HepG2 (cell line): ENCODE data around the gene CCDC183. TPM values are rescaled to one million over a fixed set of nuclear protein-coding genes. Genes with fewer than 3 reads are reported as not detected.

Experiments
- RBM22 ChIP-seq: fragments of 200-400 bp; formaldehyde crosslinking; optimal IDR thresholded peaks from 2 replicates; pipeline ENCODE3; 2017; ENCODE audit warnings: mild to moderate bottlenecking, low read length, moderate library complexity
- TAF1 ChIP-seq: sonication (generic); formaldehyde crosslinking; IDR thresholded peaks from 2 replicates; pipeline ENCODE4 v1.4.0; 2020; ENCODE audit warnings: missing genetic modification reagents
- ZBED4 ChIP-seq: sonication (generic); formaldehyde crosslinking; IDR thresholded peaks from 2 replicates; pipeline ENCODE4 v1.4.0; 2020; ENCODE audit warnings: missing genetic modification reagents, borderline replicate concordance
- ZNF558 ChIP-seq: sonication (generic); formaldehyde crosslinking; IDR thresholded peaks from 2 replicates; pipeline ENCODE4 v1.9.0; 2022; ENCODE audit warnings: mild to moderate bottlenecking, missing genetic modification reagents, borderline replicate concordance
- ZNF83 ChIP-seq: sonication (generic); formaldehyde crosslinking; IDR thresholded peaks from 2 replicates; pipeline ENCODE4 v1.4.0; 2020; ENCODE audit warnings: missing genetic modification reagents, mild to moderate bottlenecking, borderline replicate concordance
- polyA plus RNA-seq, 8 experiments: library from polyadenylated mRNA; depleted of rRNA in 3 of 8; stranded (reverse) in 7 of 8; unstranded in 1 of 8; fragments of >200 nt; fragmentation: Illumina TruSeq in 4 of 8; extraction: Trizol in 4 of 8; gene quantifications; 2 replicates each; pipeline versions ENCODE4 v1.2.1 to v1.2.3, GENCODE V29; 2011 to 2016; ENCODE audit warnings: low read depth in 4 of 8, missing spikeins in 1 of 8, mixed read lengths in 1 of 8; ENCODE audit not compliant: insufficient read depth in 1 of 8
- total RNA-seq, 5 experiments: library from RNA; depleted of rRNA; stranded (reverse); fragments of >200 nt; fragmentation: Illumina TruSeq; extraction: Trizol; gene quantifications; 2 replicates each; pipeline ENCODE4 v1.2.3, GENCODE V29; 2016; ENCODE audit warnings: low read depth in 1 of 5
- TF ChIP-seq, protein P1 (sequence below): sonication (generic); formaldehyde crosslinking; IDR thresholded peaks from 2 replicates; pipeline ENCODE4 v1.8.1; 2022; ENCODE audit warnings: low read depth, mild to moderate bottlenecking, missing genetic modification reagents

CCDC183 gene
- total and polyA plus RNA-seq, 2 of the 13 experiments (the other 11 are each of a cell fraction or from before 2014, with no cell fraction given), result 5.0 to 66.4 TPM

- TF ChIP-seq ZBED4 (CRISPR knock-in tag) (no peak), ZNF83 (no peak), ZNF558 (CRISPR knock-in tag) (no peak), TAF1 (CRISPR knock-in tag) (no peak), RBM22 (peak; percentile 68)
- TF ChIP-seq, protein P1, sequence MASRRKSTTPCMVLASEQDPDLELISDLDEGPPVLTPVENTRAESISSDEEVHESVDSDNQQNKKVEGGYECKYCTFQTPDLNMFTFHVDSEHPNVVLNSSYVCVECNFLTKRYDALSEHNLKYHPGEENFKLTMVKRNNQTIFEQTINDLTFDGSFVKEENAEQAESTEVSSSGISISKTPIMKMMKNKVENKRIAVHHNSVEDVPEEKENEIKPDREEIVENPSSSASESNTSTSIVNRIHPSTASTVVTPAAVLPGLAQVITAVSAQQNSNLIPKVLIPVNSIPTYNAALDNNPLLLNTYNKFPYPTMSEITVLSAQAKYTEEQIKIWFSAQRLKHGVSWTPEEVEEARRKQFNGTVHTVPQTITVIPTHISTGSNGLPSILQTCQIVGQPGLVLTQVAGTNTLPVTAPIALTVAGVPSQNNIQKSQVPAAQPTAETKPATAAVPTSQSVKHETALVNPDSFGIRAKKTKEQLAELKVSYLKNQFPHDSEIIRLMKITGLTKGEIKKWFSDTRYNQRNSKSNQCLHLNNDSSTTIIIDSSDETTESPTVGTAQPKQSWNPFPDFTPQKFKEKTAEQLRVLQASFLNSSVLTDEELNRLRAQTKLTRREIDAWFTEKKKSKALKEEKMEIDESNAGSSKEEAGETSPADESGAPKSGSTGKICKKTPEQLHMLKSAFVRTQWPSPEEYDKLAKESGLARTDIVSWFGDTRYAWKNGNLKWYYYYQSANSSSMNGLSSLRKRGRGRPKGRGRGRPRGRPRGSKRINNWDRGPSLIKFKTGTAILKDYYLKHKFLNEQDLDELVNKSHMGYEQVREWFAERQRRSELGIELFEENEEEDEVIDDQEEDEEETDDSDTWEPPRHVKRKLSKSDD, result no peak
Observed at GRCh38 chr9:136825295-136826187, 29.4 kb downstream of the CCDC183 start (continued).
